ENCODE measurements around the gene SP2.
A peak's percentile ranks its signal among the peaks of the same experiment; 100 is the strongest.

The SP2 gene

DNA sequence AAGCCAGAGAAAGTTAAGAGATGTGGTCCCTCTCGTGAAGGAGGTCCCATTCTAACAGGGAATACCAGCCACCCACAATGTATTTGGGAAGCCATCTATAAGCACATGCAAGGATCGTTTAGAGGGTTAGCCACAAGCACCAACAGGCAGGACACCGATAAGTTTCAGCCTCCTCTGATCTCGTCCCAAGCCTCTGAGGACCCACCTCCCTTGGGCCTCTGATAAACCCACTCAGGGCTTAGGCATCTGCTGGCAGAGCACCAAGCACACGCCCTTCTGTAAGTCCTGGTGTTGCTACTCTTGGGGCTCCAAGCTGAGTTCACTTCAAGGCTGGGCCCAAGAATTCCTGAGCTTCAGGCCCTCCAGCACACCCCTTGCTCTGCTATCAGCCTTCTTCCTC lies 39.9 kb downstream of the SP2 start:
- Histone ChIP-seq H3K9ac (ENCODE audit: low read length) (no peak overlapping the region), H2BK15ac (replicated peaks; ENCODE audit: low read depth) (no peak overlapping the region), H3K23ac (ENCODE audit: low read length) (no peak overlapping the region), H3K4ac (ENCODE audit: low read depth, low read length) (no peak overlapping the region), H3K18ac (ENCODE audit: low read length) (no peak overlapping the region), H3K4me2 (ENCODE audit: low read length) (no peak overlapping the region), H4K8ac (ENCODE audit: low read depth, low read length) (no peak overlapping the region), H3K4me3 (ENCODE audit: low read length) (no peak overlapping the region), H2BK5ac (ENCODE audit: low read length) (no peak overlapping the region), H3K4me1 (ENCODE audit: control insufficient read depth, low read depth, low read length) (no peaks in the 10 kb centered on the region), H2AK5ac (ENCODE audit: low read length) (no peak overlapping the region), H3K79me2 (ENCODE audit: control insufficient read depth, insufficient read depth, low read length) (no peaks in the 10 kb centered on the region), H3K27me3 (ENCODE audit: insufficient read depth, low read length, poor library complexity) (no peaks in the 10 kb centered on the region), H4K5ac (ENCODE audit: low read length) (no peak overlapping the region), H3K79me1 (ENCODE audit: low read length) (no peaks in the 10 kb centered on the region), H3K36me3 (ENCODE audit: control insufficient read depth, insufficient read depth, low read length) (no peaks in the 10 kb centered on the region), H2BK120ac (ENCODE audit: low read depth, low read length) (no peak overlapping the region), H3K27ac (ENCODE audit: low read depth, low read length) (no peak overlapping the region), H3K56ac (ENCODE audit: low read length) (no peak overlapping the region)
- DNase-seq = no peak
- WGBS (ENCODE audit: extremely low coverage, insufficient coverage, low lambda C conversion rate) = no CpG with 5 or more reads among the region's 5 CpGs

DNA sequence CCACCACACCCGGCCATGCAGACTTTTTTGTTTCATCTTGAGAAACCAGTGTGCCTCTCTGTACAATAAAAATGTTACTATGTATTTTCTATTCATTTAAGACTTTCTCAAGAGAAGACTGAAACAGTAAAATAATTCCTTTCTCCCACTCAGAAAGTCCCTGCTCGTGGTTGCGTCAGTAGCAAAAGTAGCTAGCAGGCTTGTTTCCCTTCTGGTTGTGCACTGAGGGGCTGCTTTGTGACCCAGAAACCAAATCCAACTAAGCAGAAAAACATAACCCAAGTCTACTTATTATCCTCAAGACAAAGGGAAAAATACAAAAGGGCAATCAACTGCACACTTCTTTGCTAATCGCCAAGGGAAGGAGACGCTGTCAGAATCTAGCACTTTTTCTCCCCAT lies 41.9 kb downstream of the SP2 start:
- Histone ChIP-seq H3K56ac (ENCODE audit: low read length) (no peak overlapping the region), H2BK120ac (ENCODE audit: low read depth, low read length) (no peak overlapping the region), H3K4me1 (ENCODE audit: control insufficient read depth, low read depth, low read length) (no peaks in the 10 kb centered on the region), H3K79me1 (ENCODE audit: low read length) (no peaks in the 10 kb centered on the region), H4K5ac (ENCODE audit: low read length) (no peak overlapping the region), H2AK5ac (ENCODE audit: low read length) (no peak overlapping the region), H2BK15ac (replicated peaks; ENCODE audit: low read depth) (no peak overlapping the region), H2BK5ac (ENCODE audit: low read length) (no peak overlapping the region), H3K9ac (ENCODE audit: low read length) (no peak overlapping the region), H3K23ac (ENCODE audit: low read length) (no peak overlapping the region), H4K8ac (ENCODE audit: low read depth, low read length) (no peak overlapping the region), H3K4me3 (ENCODE audit: low read length) (no peak overlapping the region), H3K4me2 (ENCODE audit: low read length) (no peak overlapping the region), H3K36me3 (ENCODE audit: control insufficient read depth, insufficient read depth, low read length) (no peaks in the 10 kb centered on the region), H3K27ac (ENCODE audit: low read depth, low read length) (no peak overlapping the region), H3K27me3 (ENCODE audit: insufficient read depth, low read length, poor library complexity) (no peaks in the 10 kb centered on the region), H3K18ac (ENCODE audit: low read length) (no peak overlapping the region), H3K79me2 (ENCODE audit: control insufficient read depth, insufficient read depth, low read length) (no peaks in the 10 kb centered on the region), H3K4ac (ENCODE audit: low read depth, low read length) (no peak overlapping the region)
- DNase-seq = no peak
- WGBS (ENCODE audit: extremely low coverage, insufficient coverage, low lambda C conversion rate) = no CpG with 5 or more reads among the region's 5 CpGs

DNA sequence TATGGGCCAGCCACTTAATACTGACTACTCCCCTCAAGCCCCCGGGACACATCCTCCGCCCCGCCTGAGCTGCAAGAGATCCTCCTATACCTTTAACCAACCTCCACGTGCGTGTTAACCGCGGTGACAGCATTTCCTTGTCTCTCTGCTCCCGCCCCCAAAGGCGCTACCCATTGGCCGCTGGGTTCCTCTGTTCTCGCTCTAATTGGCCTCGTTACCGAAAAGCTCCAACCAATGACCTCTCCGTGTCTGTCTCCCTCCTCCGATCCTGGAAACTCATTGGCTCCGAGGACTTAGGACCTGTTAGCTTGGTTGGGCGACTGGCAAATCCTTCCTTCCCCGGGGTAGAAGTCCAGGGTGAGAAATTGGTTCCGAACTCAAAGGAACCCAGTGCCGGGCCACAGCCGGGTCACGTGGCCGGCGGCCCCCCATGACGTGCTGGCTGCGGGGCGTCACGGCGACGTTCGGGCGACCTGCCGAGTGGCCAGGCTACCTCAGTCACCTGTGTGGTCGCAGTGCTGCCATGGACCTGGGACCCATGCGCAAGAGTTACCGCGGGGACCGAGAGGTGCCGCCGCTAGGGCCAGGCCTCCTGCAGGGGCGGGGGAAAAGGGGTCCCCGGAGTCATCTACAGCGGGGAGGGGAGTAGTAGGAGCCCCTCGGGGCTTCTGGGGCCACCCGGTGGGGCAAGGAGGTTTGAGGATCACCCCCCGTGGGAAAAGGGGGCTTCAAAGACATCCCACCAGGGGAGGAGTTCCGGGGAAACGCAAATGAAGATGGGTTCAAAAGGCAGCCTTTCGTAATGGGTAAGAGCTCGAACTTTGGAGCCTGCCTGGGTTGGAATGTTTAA lies 45.4 kb downstream of the SP2 start, which contains the start of gene PNPO:
Gene PNPO, plus strand, starts transcription at position 326 of the 850 bp plus-strand sequence. Its CDS starts 105 bp downstream, at position 431.
- no peak within 1 kb of the TSS for H3K4ac ChIP-seq (ENCODE audit: low read depth, low read length)
- H4K5ac ChIP-seq (ENCODE audit: low read length) = peak within 1 kb of the TSS; percentile 81
- H3K27me3 ChIP-seq (ENCODE audit: insufficient read depth, low read length, poor library complexity) = no peaks in the 10 kb centered on the region
- peak within 1 kb of the TSS; percentile 55 for H3K9ac ChIP-seq (ENCODE audit: low read length)
- no peak within 1 kb of the TSS for H3K18ac ChIP-seq (ENCODE audit: low read length)
- H3K27ac ChIP-seq (ENCODE audit: low read depth, low read length) = no peak within 1 kb of the TSS
- no peaks in the 10 kb centered on the region for H3K36me3 ChIP-seq (ENCODE audit: control insufficient read depth, insufficient read depth, low read length)
- no peak within 1 kb of the TSS for H2BK5ac ChIP-seq (ENCODE audit: low read length)
- no peak within 1 kb of the TSS for H2AK5ac ChIP-seq (ENCODE audit: low read length)
- peak within 1 kb of the TSS; percentile 40 for H3K4me3 ChIP-seq (ENCODE audit: low read length)
- H3K4me1 ChIP-seq (ENCODE audit: control insufficient read depth, low read depth, low read length) = no peaks in the 10 kb centered on the region
- no peaks in the 10 kb centered on the region for H3K79me2 ChIP-seq (ENCODE audit: control insufficient read depth, insufficient read depth, low read length)
- peak; percentile 97 for DNase-seq
- WGBS (ENCODE audit: extremely low coverage, insufficient coverage, low lambda C conversion rate) = no CpG with 5 or more reads among the region's 50 CpGs
- H2BK120ac ChIP-seq (ENCODE audit: low read depth, low read length) = no peak within 1 kb of the TSS
- H3K4me2 ChIP-seq (ENCODE audit: low read length) = peak within 1 kb of the TSS; percentile 4
- H2BK15ac ChIP-seq (replicated peaks; ENCODE audit: low read depth) = no peak within 1 kb of the TSS
- H3K23ac ChIP-seq (ENCODE audit: low read length) = no peak within 1 kb of the TSS
- H3K79me1 ChIP-seq (ENCODE audit: low read length) = no peaks in the 10 kb centered on the region
- H4K8ac ChIP-seq (ENCODE audit: low read depth, low read length) = no peak within 1 kb of the TSS
- H3K56ac ChIP-seq (ENCODE audit: low read length) = peak within 1 kb of the TSS; percentile 83

DNA sequence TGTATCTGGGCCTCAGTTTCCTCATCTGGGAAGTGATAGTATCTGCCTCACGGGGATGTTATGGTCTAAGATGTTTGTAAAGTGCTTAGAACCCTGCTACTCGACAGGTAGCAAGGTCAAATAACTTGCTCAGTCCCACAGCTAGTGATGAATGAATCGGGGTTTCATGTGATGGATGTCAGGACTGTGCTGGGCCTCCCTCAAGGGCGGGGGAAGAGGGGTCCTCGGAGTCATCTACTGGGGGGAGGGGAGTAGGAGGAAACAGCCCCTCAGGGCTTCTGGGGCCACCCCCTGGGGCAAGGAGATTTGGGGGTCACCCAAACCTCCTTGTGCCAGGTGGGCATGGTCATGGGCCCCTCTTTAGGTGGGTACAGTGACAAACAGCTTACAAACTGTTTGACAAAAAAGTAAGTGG lies 46.1 kb downstream of the SP2 start:
- H3K9ac ChIP-seq (ENCODE audit: low read length) = no peak overlapping the region
- no peak overlapping the region for H3K27ac ChIP-seq (ENCODE audit: low read depth, low read length)
- H4K5ac ChIP-seq (ENCODE audit: low read length) = no peak overlapping the region
- peak overlapping the region; percentile 37 for H3K56ac ChIP-seq (ENCODE audit: low read length)
- H3K79me2 ChIP-seq (ENCODE audit: control insufficient read depth, insufficient read depth, low read length) = no peaks in the 10 kb centered on the region
- DNase-seq = no peak
- H3K4ac ChIP-seq (ENCODE audit: low read depth, low read length) = no peak overlapping the region
- no peaks in the 10 kb centered on the region for H3K27me3 ChIP-seq (ENCODE audit: insufficient read depth, low read length, poor library complexity)
- H4K8ac ChIP-seq (ENCODE audit: low read depth, low read length) = no peak overlapping the region
- WGBS (ENCODE audit: extremely low coverage, insufficient coverage, low lambda C conversion rate) = no CpG with 5 or more reads among the region's 5 CpGs
- peak overlapping the region; percentile 4 for H3K4me2 ChIP-seq (ENCODE audit: low read length)
- H2BK5ac ChIP-seq (ENCODE audit: low read length) = no peak overlapping the region
- no peak overlapping the region for H3K23ac ChIP-seq (ENCODE audit: low read length)
- H3K18ac ChIP-seq (ENCODE audit: low read length) = no peak overlapping the region
- no peak overlapping the region for H2BK15ac ChIP-seq (replicated peaks; ENCODE audit: low read depth)
- no peaks in the 10 kb centered on the region for H3K36me3 ChIP-seq (ENCODE audit: control insufficient read depth, insufficient read depth, low read length)
- H3K79me1 ChIP-seq (ENCODE audit: low read length) = no peaks in the 10 kb centered on the region
- H3K4me3 ChIP-seq (ENCODE audit: low read length) = no peak overlapping the region
- no peaks in the 10 kb centered on the region for H3K4me1 ChIP-seq (ENCODE audit: control insufficient read depth, low read depth, low read length)
- H2AK5ac ChIP-seq (ENCODE audit: low read length) = no peak overlapping the region
- H2BK120ac ChIP-seq (ENCODE audit: low read depth, low read length) = no peak overlapping the region

DNA sequence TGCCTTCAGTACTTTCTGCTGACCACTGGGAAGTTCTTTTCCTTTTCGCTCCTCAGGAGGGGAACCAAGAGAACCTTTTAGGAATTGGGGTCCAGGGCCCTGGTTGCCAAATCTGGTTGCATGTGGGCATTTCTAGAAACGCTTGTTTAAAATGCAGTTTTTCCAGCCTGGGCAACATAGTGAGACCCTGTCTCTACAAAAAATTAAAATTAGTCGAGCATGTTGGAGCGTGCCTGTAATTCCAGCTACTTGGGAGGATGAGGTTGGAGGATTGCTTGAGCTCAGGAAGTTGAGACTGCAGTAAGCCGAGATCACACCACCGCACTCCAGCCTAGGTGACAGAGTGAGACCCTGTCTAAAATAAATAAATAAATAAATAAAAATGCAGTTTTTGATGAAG lies 46.5 kb downstream of the SP2 start:
- no peaks in the 10 kb centered on the region for H3K36me3 ChIP-seq (ENCODE audit: control insufficient read depth, insufficient read depth, low read length)

More for the DNA sequence above, 46.5 kb downstream of the SP2 start:
- H4K8ac ChIP-seq (ENCODE audit: low read depth, low read length) = no peak overlapping the region
- H2BK120ac ChIP-seq (ENCODE audit: low read depth, low read length) = no peak overlapping the region
- no peak overlapping the region for H3K23ac ChIP-seq (ENCODE audit: low read length)
- no peak for DNase-seq
- H3K9ac ChIP-seq (ENCODE audit: low read length) = no peak overlapping the region
- H3K4me1 ChIP-seq (ENCODE audit: control insufficient read depth, low read depth, low read length) = no peaks in the 10 kb centered on the region
- H3K56ac ChIP-seq (ENCODE audit: low read length) = no peak overlapping the region
- H3K27ac ChIP-seq (ENCODE audit: low read depth, low read length) = no peak overlapping the region
- H3K79me1 ChIP-seq (ENCODE audit: low read length) = no peaks in the 10 kb centered on the region
- H2BK5ac ChIP-seq (ENCODE audit: low read length) = no peak overlapping the region
- no peak overlapping the region for H3K4me2 ChIP-seq (ENCODE audit: low read length)
- H3K18ac ChIP-seq (ENCODE audit: low read length) = no peak overlapping the region
- no CpG with 5 or more reads among the region's 6 CpGs for WGBS (ENCODE audit: extremely low coverage, insufficient coverage, low lambda C conversion rate)
- H3K79me2 ChIP-seq (ENCODE audit: control insufficient read depth, insufficient read depth, low read length) = no peaks in the 10 kb centered on the region
- no peak overlapping the region for H4K5ac ChIP-seq (ENCODE audit: low read length)
- no peaks in the 10 kb centered on the region for H3K27me3 ChIP-seq (ENCODE audit: insufficient read depth, low read length, poor library complexity)
- no peak overlapping the region for H3K4me3 ChIP-seq (ENCODE audit: low read length)
- H2AK5ac ChIP-seq (ENCODE audit: low read length) = no peak overlapping the region
- no peak overlapping the region for H2BK15ac ChIP-seq (replicated peaks; ENCODE audit: low read depth)
- no peak overlapping the region for H3K4ac ChIP-seq (ENCODE audit: low read depth, low read length)

Measured in mesendoderm (in vitro differentiated cells).